Measurements from ENCODE around the gene POC1A.

Gene POC1A

DNA sequence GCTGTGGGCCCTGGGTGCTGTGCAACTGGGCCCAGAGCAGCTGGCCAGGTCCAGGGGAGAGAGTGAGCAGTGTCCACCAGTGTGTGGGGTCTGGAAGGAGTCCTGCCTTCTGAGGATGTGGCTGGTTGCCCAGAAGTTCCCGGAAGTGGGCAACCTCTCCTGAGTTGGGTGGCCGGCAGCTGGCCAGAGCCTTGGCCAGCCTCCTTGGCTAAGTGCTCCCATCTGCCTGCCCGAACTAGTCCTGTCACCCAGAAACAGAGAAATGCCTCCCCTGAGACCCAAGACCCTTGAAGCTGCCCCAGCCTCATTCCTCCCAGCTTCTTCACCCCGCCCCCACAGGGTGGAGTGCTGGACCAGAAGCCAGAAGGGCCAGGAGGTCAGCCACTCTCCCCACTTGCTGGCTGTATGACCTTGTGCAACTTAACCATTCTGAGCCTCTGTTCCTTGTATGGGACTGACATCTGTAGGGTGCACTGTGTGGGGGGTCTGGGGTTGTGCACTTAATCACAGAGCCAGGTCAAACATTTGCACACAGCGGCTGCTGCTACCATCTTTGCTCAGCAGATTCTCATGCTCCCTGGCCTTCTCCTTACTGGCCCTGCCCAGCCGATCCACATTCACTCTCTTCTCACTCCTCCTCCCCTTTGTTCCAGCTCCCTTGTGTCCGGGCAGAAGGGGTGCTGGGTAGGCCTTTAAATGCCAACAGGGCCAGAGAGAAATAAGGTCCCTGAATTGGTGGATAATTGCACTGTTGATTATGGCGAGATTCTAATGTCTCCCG lies 36.3 kb upstream of the POC1A start:
- peaks cover 6% of the 10 kb centered on the region for H3K4me1 ChIP-seq (ENCODE audit: insufficient read depth, poor library complexity, severe bottlenecking)
- TF ChIP-seq, protein P1, sequence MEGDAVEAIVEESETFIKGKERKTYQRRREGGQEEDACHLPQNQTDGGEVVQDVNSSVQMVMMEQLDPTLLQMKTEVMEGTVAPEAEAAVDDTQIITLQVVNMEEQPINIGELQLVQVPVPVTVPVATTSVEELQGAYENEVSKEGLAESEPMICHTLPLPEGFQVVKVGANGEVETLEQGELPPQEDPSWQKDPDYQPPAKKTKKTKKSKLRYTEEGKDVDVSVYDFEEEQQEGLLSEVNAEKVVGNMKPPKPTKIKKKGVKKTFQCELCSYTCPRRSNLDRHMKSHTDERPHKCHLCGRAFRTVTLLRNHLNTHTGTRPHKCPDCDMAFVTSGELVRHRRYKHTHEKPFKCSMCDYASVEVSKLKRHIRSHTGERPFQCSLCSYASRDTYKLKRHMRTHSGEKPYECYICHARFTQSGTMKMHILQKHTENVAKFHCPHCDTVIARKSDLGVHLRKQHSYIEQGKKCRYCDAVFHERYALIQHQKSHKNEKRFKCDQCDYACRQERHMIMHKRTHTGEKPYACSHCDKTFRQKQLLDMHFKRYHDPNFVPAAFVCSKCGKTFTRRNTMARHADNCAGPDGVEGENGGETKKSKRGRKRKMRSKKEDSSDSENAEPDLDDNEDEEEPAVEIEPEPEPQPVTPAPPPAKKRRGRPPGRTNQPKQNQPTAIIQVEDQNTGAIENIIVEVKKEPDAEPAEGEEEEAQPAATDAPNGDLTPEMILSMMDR (IDR thresholded peaks at IDR 0.05; ENCODE audit: poor library complexity, severe bottlenecking): no peak
- ATAC-seq (ENCODE audit: low read depth): peak; percentile 35; the same call in 1 of the 3 replicates
- DNase-seq (ENCODE audit: low spot score): no peak
- H3K27me3 ChIP-seq (ENCODE audit: insufficient read depth, poor library complexity, severe bottlenecking): no peaks in the 10 kb centered on the region
- no peak overlapping the region for H3K4me3 ChIP-seq (ENCODE audit: severe bottlenecking)
- no peaks in the 10 kb centered on the region for H3K9me3 ChIP-seq (ENCODE audit: severe bottlenecking)
- H3K36me3 ChIP-seq (ENCODE audit: low read depth): no peaks in the 10 kb centered on the region
- no peak overlapping the region for H3K27ac ChIP-seq (ENCODE audit: poor library complexity, severe bottlenecking)

DNA sequence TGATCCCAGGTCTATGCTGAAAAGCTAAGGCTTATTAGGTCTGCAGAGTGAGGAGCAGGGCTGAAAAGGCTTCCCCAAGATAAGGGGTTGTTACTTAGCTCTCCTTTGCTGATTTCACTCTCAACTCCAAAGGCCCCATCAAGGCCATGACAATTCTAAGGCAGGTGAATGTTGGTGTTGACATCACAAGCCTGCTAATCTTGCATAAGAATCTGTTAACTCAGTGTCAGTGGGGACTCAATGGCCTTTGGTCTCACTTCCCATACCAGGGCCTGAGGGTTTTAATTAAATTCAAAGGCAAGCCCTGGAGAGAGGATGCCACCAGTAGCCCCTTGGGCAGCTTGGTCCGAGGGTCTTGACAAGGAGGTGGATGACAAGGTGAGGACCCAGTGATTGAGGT lies 34.3 kb upstream of the POC1A start:
- Histone ChIP-seq H3K27ac (ENCODE audit: poor library complexity, severe bottlenecking) (no peak overlapping the region), H3K4me1 (ENCODE audit: insufficient read depth, poor library complexity, severe bottlenecking) (peaks cover 6% of the 10 kb centered on the region), H3K9me3 (ENCODE audit: severe bottlenecking) (no peaks in the 10 kb centered on the region), H3K4me3 (ENCODE audit: severe bottlenecking) (no peak overlapping the region), H3K36me3 (ENCODE audit: low read depth) (no peaks in the 10 kb centered on the region), H3K27me3 (ENCODE audit: insufficient read depth, poor library complexity, severe bottlenecking) (no peaks in the 10 kb centered on the region)
- TF ChIP-seq, protein P1 (IDR thresholded peaks at IDR 0.05; ENCODE audit: poor library complexity, severe bottlenecking): no peak
- ATAC-seq (ENCODE audit: low read depth) (no peak), DNase-seq (ENCODE audit: low spot score) (no peak)

DNA sequence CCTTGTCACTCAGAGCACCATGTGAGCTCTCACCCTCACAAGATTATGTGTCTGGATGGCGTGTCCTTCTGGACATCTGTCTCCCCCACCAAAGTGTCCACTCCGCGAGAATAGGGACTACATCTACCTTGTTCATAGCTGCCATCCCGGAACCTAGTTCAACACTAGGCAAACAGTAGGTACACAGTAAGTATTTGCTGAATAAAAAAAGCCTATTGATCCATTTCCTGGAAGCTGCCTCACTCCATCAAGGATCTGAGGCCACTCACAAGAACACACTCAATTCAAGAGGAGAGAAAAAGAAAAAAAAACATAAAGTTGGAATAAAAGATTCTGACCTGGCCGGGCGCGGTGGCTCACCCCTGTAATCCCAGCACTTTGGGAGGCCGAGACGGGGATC lies 32.5 kb upstream of the POC1A start:
- Histone ChIP-seq H3K36me3 (ENCODE audit: low read depth) (no peaks in the 10 kb centered on the region), H3K27me3 (ENCODE audit: insufficient read depth, poor library complexity, severe bottlenecking) (no peaks in the 10 kb centered on the region), H3K4me1 (ENCODE audit: insufficient read depth, poor library complexity, severe bottlenecking) (no peaks in the 10 kb centered on the region), H3K4me3 (ENCODE audit: severe bottlenecking) (no peak overlapping the region), H3K27ac (ENCODE audit: poor library complexity, severe bottlenecking) (no peak overlapping the region), H3K9me3 (ENCODE audit: severe bottlenecking) (no peaks in the 10 kb centered on the region)
- TF ChIP-seq, protein P1 (IDR thresholded peaks at IDR 0.05; ENCODE audit: poor library complexity, severe bottlenecking): no peak
- DNase-seq (ENCODE audit: low spot score) (no peak), ATAC-seq (ENCODE audit: low read depth) (no peak)

GRCh38 chr3:52185837-52186236 lies 31.6 kb upstream of the POC1A start:
- ATAC-seq (ENCODE audit: low read depth) (no peak), DNase-seq (ENCODE audit: low spot score) (no peak)
- no peak overlapping the region for H3K27ac ChIP-seq (ENCODE audit: poor library complexity, severe bottlenecking)
- H3K27me3 ChIP-seq (ENCODE audit: insufficient read depth, poor library complexity, severe bottlenecking): no peaks in the 10 kb centered on the region
- no peaks in the 10 kb centered on the region for H3K4me1 ChIP-seq (ENCODE audit: insufficient read depth, poor library complexity, severe bottlenecking)
- no peaks in the 10 kb centered on the region for H3K36me3 ChIP-seq (ENCODE audit: low read depth)
- H3K4me3 ChIP-seq (ENCODE audit: severe bottlenecking): no peak overlapping the region
- TF ChIP-seq, protein P1 (IDR thresholded peaks at IDR 0.05; ENCODE audit: poor library complexity, severe bottlenecking): no peak
- H3K9me3 ChIP-seq (ENCODE audit: severe bottlenecking): no peaks in the 10 kb centered on the region

GRCh38 chr3:52185311-52185710 lies 31.1 kb upstream of the POC1A start:
- H3K27ac ChIP-seq (ENCODE audit: poor library complexity, severe bottlenecking): no peak overlapping the region
- TF ChIP-seq, protein P1 (IDR thresholded peaks at IDR 0.05; ENCODE audit: poor library complexity, severe bottlenecking): no peak
- no peak overlapping the region for H3K4me3 ChIP-seq (ENCODE audit: severe bottlenecking)
- H3K36me3 ChIP-seq (ENCODE audit: low read depth): no peaks in the 10 kb centered on the region
- DNase-seq (ENCODE audit: low spot score) (no peak), ATAC-seq (ENCODE audit: low read depth) (no peak)
- H3K9me3 ChIP-seq (ENCODE audit: severe bottlenecking): no peaks in the 10 kb centered on the region
- no peaks in the 10 kb centered on the region for H3K4me1 ChIP-seq (ENCODE audit: insufficient read depth, poor library complexity, severe bottlenecking)
- H3K27me3 ChIP-seq (ENCODE audit: insufficient read depth, poor library complexity, severe bottlenecking): no peaks in the 10 kb centered on the region
